Measurements from ENCODE around the gene IRX1.

IRX1 gene

GRCh38 chr5:3607541-3608181, 12.0 kb downstream of the IRX1 start:
- Mint-ChIP-seq H3K27ac (no peak overlapping the region), H3K4me3 (no peak overlapping the region), H3K36me3 (ENCODE audit: low read depth) (no peaks in the 10 kb centered on the region), H3K27me3 (peaks cover 48% of the 10 kb centered on the region), H3K9me3 (no peaks in the 10 kb centered on the region), H3K4me1 (peaks cover under 1% of the 10 kb centered on the region)
- DNase-seq (no peak), ATAC-seq (no peak)

GRCh38 chr5:3609120-3609681, 13.6 kb downstream of the IRX1 start:
- DNase-seq = no peak
- no peaks in the 10 kb centered on the region for H3K4me1 Mint-ChIP-seq
- H3K9me3 Mint-ChIP-seq = no peaks in the 10 kb centered on the region
- H3K36me3 Mint-ChIP-seq (ENCODE audit: low read depth) = no peaks in the 10 kb centered on the region
- no peak overlapping the region for H3K27ac Mint-ChIP-seq
- H3K27me3 Mint-ChIP-seq = peaks cover 34% of the 10 kb centered on the region
- no peak overlapping the region for H3K4me3 Mint-ChIP-seq
- no peak for ATAC-seq

- H3K27ac Mint-ChIP-seq = no peak overlapping the region
- no peaks in the 10 kb centered on the region for H3K36me3 Mint-ChIP-seq (ENCODE audit: low read depth)
- peaks cover 8% of the 10 kb centered on the region for H3K27me3 Mint-ChIP-seq
- DNase-seq (no peak), ATAC-seq (no peak)
- no peaks in the 10 kb centered on the region for H3K4me1 Mint-ChIP-seq
- no peaks in the 10 kb centered on the region for H3K9me3 Mint-ChIP-seq
- no peak overlapping the region for H3K4me3 Mint-ChIP-seq
These were observed 17.0 kb downstream of the IRX1 start for GRCh38 chr5:3612591-3613042.

- Mint-ChIP-seq H3K9me3 (no peaks in the 10 kb centered on the region), H3K36me3 (ENCODE audit: low read depth) (no peaks in the 10 kb centered on the region), H3K27ac (no peak overlapping the region), H3K4me3 (no peak overlapping the region), H3K27me3 (no peaks in the 10 kb centered on the region), H3K4me1 (no peaks in the 10 kb centered on the region)
- DNase-seq (no peak), ATAC-seq (no peak)
These were observed 18.1 kb downstream of the IRX1 start for GRCh38 chr5:3613726-3614125.

GRCh38 chr5:3615217-3615616, 19.6 kb downstream of the IRX1 start:
- H3K27me3 Mint-ChIP-seq = no peaks in the 10 kb centered on the region
- H3K27ac Mint-ChIP-seq = no peak overlapping the region
- no peak overlapping the region for H3K4me3 Mint-ChIP-seq
- H3K4me1 Mint-ChIP-seq = no peaks in the 10 kb centered on the region
- H3K36me3 Mint-ChIP-seq (ENCODE audit: low read depth) = no peaks in the 10 kb centered on the region
- ATAC-seq = no peak
- no peaks in the 10 kb centered on the region for H3K9me3 Mint-ChIP-seq
- no peak for DNase-seq

- Mint-ChIP-seq H3K9me3 (no peaks in the 10 kb centered on the region), H3K27me3 (no peaks in the 10 kb centered on the region), H3K36me3 (ENCODE audit: low read depth) (no peaks in the 10 kb centered on the region), H3K4me1 (no peaks in the 10 kb centered on the region), H3K27ac (no peak overlapping the region), H3K4me3 (no peak overlapping the region)
- ATAC-seq (no peak), DNase-seq (no peak)
These were observed 20.2 kb downstream of the IRX1 start for GRCh38 chr5:3615829-3616228.

GRCh38 chr5:3619579-3619978, 23.9 kb downstream of the IRX1 start:
- ATAC-seq (no peak), DNase-seq (no peak)
- H3K27ac Mint-ChIP-seq = no peak overlapping the region
- H3K9me3 Mint-ChIP-seq = no peaks in the 10 kb centered on the region
- no peaks in the 10 kb centered on the region for H3K36me3 Mint-ChIP-seq (ENCODE audit: low read depth)
- H3K4me3 Mint-ChIP-seq = no peak overlapping the region
- H3K27me3 Mint-ChIP-seq = no peaks in the 10 kb centered on the region
- H3K4me1 Mint-ChIP-seq = no peaks in the 10 kb centered on the region

GRCh38 chr5:3622961-3623360, 27.3 kb downstream of the IRX1 start:
- no peaks in the 10 kb centered on the region for H3K4me1 Mint-ChIP-seq

GRCh38 chr5:3625626-3626025, 30.0 kb downstream of the IRX1 start:
- no peaks in the 10 kb centered on the region for H3K36me3 Mint-ChIP-seq (ENCODE audit: low read depth)
- H3K27ac Mint-ChIP-seq = no peak overlapping the region

More at GRCh38 chr5:3622961-3623360, 27.3 kb downstream of the IRX1 start:
- DNase-seq (no peak), ATAC-seq (no peak)
- no peaks in the 10 kb centered on the region for H3K36me3 Mint-ChIP-seq (ENCODE audit: low read depth)
- no peak overlapping the region for H3K27ac Mint-ChIP-seq
- peaks cover 4% of the 10 kb centered on the region for H3K9me3 Mint-ChIP-seq
- no peaks in the 10 kb centered on the region for H3K27me3 Mint-ChIP-seq
- H3K4me3 Mint-ChIP-seq = no peak overlapping the region

GRCh38 chr5:3634061-3634460, 38.4 kb downstream of the IRX1 start:
- no peak for ATAC-seq
- peaks cover 4% of the 10 kb centered on the region for H3K9me3 Mint-ChIP-seq
- no peak overlapping the region for H3K4me3 Mint-ChIP-seq
- no peaks in the 10 kb centered on the region for H3K27me3 Mint-ChIP-seq
- H3K4me1 Mint-ChIP-seq = no peaks in the 10 kb centered on the region
- H3K36me3 Mint-ChIP-seq (ENCODE audit: low read depth) = no peaks in the 10 kb centered on the region
- DNase-seq = no peak
- H3K27ac Mint-ChIP-seq = no peak overlapping the region

More at GRCh38 chr5:3625626-3626025, 30.0 kb downstream of the IRX1 start:
- DNase-seq = no peak
- Mint-ChIP-seq H3K27me3 (no peaks in the 10 kb centered on the region), H3K4me3 (no peak overlapping the region), H3K9me3 (peaks cover 4% of the 10 kb centered on the region), H3K4me1 (no peaks in the 10 kb centered on the region)
- no peak for ATAC-seq

- Mint-ChIP-seq H3K27ac (no peak overlapping the region), H3K36me3 (ENCODE audit: low read depth) (no peaks in the 10 kb centered on the region), H3K4me1 (no peaks in the 10 kb centered on the region), H3K9me3 (peaks cover 5% of the 10 kb centered on the region), H3K27me3 (no peaks in the 10 kb centered on the region), H3K4me3 (no peak overlapping the region)
- DNase-seq = no peak
- ATAC-seq = no peak
These were observed 43.5 kb downstream of the IRX1 start for GRCh38 chr5:3639175-3639574.

- no peak overlapping the region for H3K4me3 Mint-ChIP-seq
- ATAC-seq (no peak), DNase-seq (no peak)
- no peak overlapping the region for H3K27ac Mint-ChIP-seq
- no peaks in the 10 kb centered on the region for H3K4me1 Mint-ChIP-seq
- peaks cover 5% of the 10 kb centered on the region for H3K9me3 Mint-ChIP-seq
- H3K36me3 Mint-ChIP-seq (ENCODE audit: low read depth) = no peaks in the 10 kb centered on the region
- no peaks in the 10 kb centered on the region for H3K27me3 Mint-ChIP-seq
These were observed 46.6 kb downstream of the IRX1 start for GRCh38 chr5:3642231-3642630.

- Mint-ChIP-seq H3K36me3 (ENCODE audit: low read depth) (no peaks in the 10 kb centered on the region), H3K4me1 (no peaks in the 10 kb centered on the region), H3K4me3 (no peak overlapping the region), H3K27ac (no peak overlapping the region), H3K27me3 (peaks cover 2% of the 10 kb centered on the region), H3K9me3 (no peaks in the 10 kb centered on the region)
- DNase-seq = no peak
- no peak for ATAC-seq
These were observed 54.7 kb downstream of the IRX1 start for GRCh38 chr5:3650320-3650719.

- H3K27me3 Mint-ChIP-seq = peaks cover 2% of the 10 kb centered on the region
- ATAC-seq (no peak), DNase-seq (no peak)
- no peaks in the 10 kb centered on the region for H3K36me3 Mint-ChIP-seq (ENCODE audit: low read depth)
- no peak overlapping the region for H3K4me3 Mint-ChIP-seq
- H3K27ac Mint-ChIP-seq = no peak overlapping the region
- H3K9me3 Mint-ChIP-seq = no peaks in the 10 kb centered on the region
- H3K4me1 Mint-ChIP-seq = no peaks in the 10 kb centered on the region
These were observed 55.2 kb downstream of the IRX1 start for GRCh38 chr5:3650868-3651267.
